Body of pancreas (tissue), 4 donors: ENCODE data around the gene RIN3.

ENCODE experiments used
- CTCF ChIP-seq, 7 experiments: fragments of 450-650 bp in 4 of 7; fragments of 200-600 bp in 3 of 7; sonication (generic) in 3 of 7; IDR thresholded peaks; one replicate each; pipeline ENCODE4 v1.5.1; 2016 to 2019; ENCODE audit warnings: antibody characterized with exemption in 7 of 7
- POLR2A ChIP-seq, 3 donors: fragments of 450-650 bp; IDR thresholded peaks; one replicate each; pipeline ENCODE4 v1.6.1; 2016; ENCODE audit warnings: antibody characterized with exemption in 3 of 3, mild to moderate bottlenecking in 2 of 3

DNA sequence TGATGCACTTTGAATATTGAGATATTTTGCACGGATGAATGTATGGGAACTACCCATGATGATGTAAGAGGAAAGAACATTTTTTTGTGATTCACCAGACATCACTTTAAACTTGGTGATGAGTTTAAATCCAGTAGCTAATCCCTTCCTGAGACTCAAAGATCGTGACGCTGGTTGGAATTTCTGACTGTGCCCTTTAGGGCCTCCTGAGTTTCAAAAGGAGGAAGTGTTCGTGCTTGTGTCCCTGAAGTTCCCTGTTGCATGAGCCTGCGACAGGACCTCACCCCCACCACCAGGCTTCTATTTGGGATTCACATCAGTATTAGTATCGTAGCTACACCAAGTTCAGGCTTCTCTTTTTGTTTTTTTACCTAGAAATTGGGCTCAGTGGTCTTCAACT is 18.6 kb upstream of the RIN3 start:
- TF ChIP-seq CTCF (IDR thresholded peaks at IDR 0.05) (no peak), POLR2A (IDR thresholded peaks at IDR 0.05) (no peak)
